A673 (cell line): ENCODE data around the gene NUDT3. TPM values are rescaled to one million over a fixed set of nuclear protein-coding genes. Genes with fewer than 3 reads are reported as not detected.
"Not testable (repeated sequence)": the region's sequence is repeated elsewhere in the genome, so short reads cannot be mapped to it uniquely, and the experiment has no call there.

Experiments
- BruUV-seq: library from RNA; stranded (reverse); fragments of 400-500 nt; replicated peaks from 2 replicates; lab custom pipeline; 2021; lab: Mats Ljungman, UMichigan
- CTCF ChIA-PET: fragments of 300-600 bp; sonication (Branson Sonifier 250); formaldehyde crosslinking; loops from one replicate; lab custom pipeline; 2022; ENCODE audit warnings: antibody characterized with exemption; lab: Charles Lee
- POLR2A ChIA-PET: fragments of 300-600 bp; sonication (Branson Sonifier 250); formaldehyde crosslinking; loops from one replicate; lab custom pipeline; 2022; ENCODE audit warnings: antibody characterized with exemption; ENCODE audit not compliant: low non-redundant PET; lab: Charles Lee
- DNase-seq: peaks from one replicate; pipeline ENCODE4 v3.0.0-alpha.2; 2015; ENCODE audit warnings: low spot score
- H3K27ac ChIP-seq: fragments of 200-600 bp; sonication (generic); 2 replicates; pipeline ENCODE4 v1.5.1; 2016; ENCODE audit warnings: mixed run types, low read depth, mild to moderate bottlenecking, mixed read lengths, antibody characterized with exemption, low read length; ENCODE audit not compliant: poor library complexity, severe bottlenecking
- H3K27me3 ChIP-seq: fragments of 200-600 bp; sonication (generic); replicated peaks from 2 replicates; pipeline ENCODE4 v1.6.1; 2017; ENCODE audit warnings: mixed run types, low read depth, mild to moderate bottlenecking, mixed read lengths, antibody characterized with exemption, low read length; ENCODE audit not compliant: insufficient read depth, poor library complexity
- H3K36me3 ChIP-seq: fragments of 200-600 bp; sonication (generic); 2 replicates; pipeline ENCODE4 v1.6.1; 2016; ENCODE audit warnings: mixed run types, mild to moderate bottlenecking, mixed read lengths, antibody characterized with exemption, low read length; ENCODE audit not compliant: insufficient read depth, poor library complexity, severe bottlenecking
- H3K4me1 ChIP-seq: fragments of 200-600 bp; sonication (generic); 2 replicates; pipeline ENCODE4 v1.6.1; 2017; ENCODE audit warnings: mixed run types, mild to moderate bottlenecking, mixed read lengths, antibody characterized with exemption, low read length; ENCODE audit not compliant: insufficient read depth, poor library complexity, severe bottlenecking
- H3K4me3 ChIP-seq: fragments of 200-600 bp; sonication (generic); 2 replicates; pipeline ENCODE4 v1.5.1; 2016; ENCODE audit warnings: low read depth, mixed run types, mild to moderate bottlenecking, mixed read lengths, low read length; ENCODE audit not compliant: poor library complexity, severe bottlenecking
- H3K9me3 ChIP-seq: fragments of 200-600 bp; sonication (generic); 2 replicates; pipeline ENCODE4 v1.6.1; 2016; ENCODE audit warnings: mixed run types, low read depth, mild to moderate bottlenecking, mixed read lengths, antibody characterized with exemption, low read length; ENCODE audit not compliant: poor library complexity, severe bottlenecking
- CTCF ChIP-seq: fragments of 300-800, 200-600 bp; sonication (generic); conservative IDR thresholded peaks from 2 replicates; pipeline ENCODE4 v1.5.1; 2017; ENCODE audit warnings: low read depth, mild to moderate bottlenecking, antibody characterized with exemption, low read length, moderate library complexity, mixed read lengths
- EZH2 ChIP-seq: fragments of 200-600 bp; sonication (generic); IDR thresholded peaks from 2 replicates; pipeline ENCODE4 v1.6.1; 2017; ENCODE audit warnings: borderline replicate concordance, low read depth, mild to moderate bottlenecking, mixed read lengths, antibody characterized with exemption, low read length; ENCODE audit not compliant: poor library complexity, severe bottlenecking
- intact Hi-C: fragments of 100-400 bp; cut with micrococcal nuclease; formaldehyde crosslinking; loops from one replicate; pipeline ENCODE4 v1.10.0; 2022; ENCODE audit not compliant: unreplicated experiment
- total RNA-seq: library from RNA; stranded (reverse); gene quantifications from 2 replicates; pipeline ENCODE4 v1.2.3, GENCODE V29; 2021

Gene NUDT3
- total RNA-seq, 1 experiment from 2014 or later = 34.1 TPM

- intact Hi-C loops = no loop called here
Observed at GRCh38 chr6:34374508-34374907, 18.0 kb downstream of the NUDT3 start.

GRCh38 chr6:34374069-34374468 lies 18.4 kb downstream of the NUDT3 start:
- no peaks in the 10 kb centered on the region for H3K4me1 ChIP-seq
- intact Hi-C loops = no loop called here
- BruUV-seq = no TSS peak
- ChIA-PET POLR2A (interaction anchor here (0.7 kb wide), 1 partner anchor 17 kb away, joined by 3 read pairs; no protein-coding TSS in a partner anchor), CTCF (interaction anchor here (0.7 kb wide), 1 partner anchor 157 kb away, joined by 3 read pairs; no protein-coding TSS in a partner anchor)
- no peaks in the 10 kb centered on the region for H3K36me3 ChIP-seq
- no peaks in the 10 kb centered on the region for H3K27me3 ChIP-seq
- H3K9me3 ChIP-seq = no peaks in the 10 kb centered on the region
- TF ChIP-seq EZH2 (no peak), CTCF (no peak)
- H3K4me3 ChIP-seq = no peak overlapping the region
- H3K27ac ChIP-seq = no peak overlapping the region
- no peak for DNase-seq

More at GRCh38 chr6:34374508-34374907, 18.0 kb downstream of the NUDT3 start:
- CTCF ChIA-PET = interaction anchor here (0.6 to 0.7 kb wide), 2 partner anchors 54 to 157 kb away, joined by 3 to 6 read pairs; no protein-coding TSS in a partner anchor
- no TSS peak for BruUV-seq
- no peak overlapping the region for H3K27ac ChIP-seq
- TF ChIP-seq CTCF = no peak
- no peak for TF ChIP-seq EZH2
- no peak for DNase-seq
- POLR2A ChIA-PET = interaction anchor here (0.7 kb wide), 1 partner anchor 16 kb away, joined by 3 read pairs; no protein-coding TSS in a partner anchor
- no peak overlapping the region for H3K4me3 ChIP-seq
- no peaks in the 10 kb centered on the region for H3K27me3 ChIP-seq
- no peaks in the 10 kb centered on the region for H3K36me3 ChIP-seq
- H3K9me3 ChIP-seq = no peaks in the 10 kb centered on the region
- no peaks in the 10 kb centered on the region for H3K4me1 ChIP-seq

GRCh38 chr6:34373511-34373910 lies 19.0 kb downstream of the NUDT3 start:
- no peak overlapping the region for H3K27ac ChIP-seq
- intact Hi-C loops = loop anchor here (1.0 kb wide), 1 partner anchor 8 kb away; no protein-coding TSS in a partner anchor
- no peak for TF ChIP-seq EZH2
- no peak for TF ChIP-seq CTCF
- BruUV-seq = no TSS peak
- POLR2A ChIA-PET = no interaction called here
- CTCF ChIA-PET = no interaction called here
- no peaks in the 10 kb centered on the region for H3K27me3 ChIP-seq
- no peak for DNase-seq
- no peak overlapping the region for H3K4me3 ChIP-seq
- H3K4me1 ChIP-seq = no peaks in the 10 kb centered on the region
- H3K36me3 ChIP-seq = no peaks in the 10 kb centered on the region
- no peaks in the 10 kb centered on the region for H3K9me3 ChIP-seq

GRCh38 chr6:34371865-34372264 lies 20.6 kb downstream of the NUDT3 start:
- POLR2A ChIA-PET, CTCF ChIA-PET, H3K27me3 ChIP-seq, H3K9me3 ChIP-seq, H3K36me3 ChIP-seq, H3K27ac ChIP-seq, DNase-seq, H3K4me1 ChIP-seq, intact Hi-C loops, BruUV-seq, H3K4me3 ChIP-seq: not testable (repeated sequence)
